SK-N-MC (cell line): Measurements from ENCODE around the gene HORMAD2.

Experiments used
- DNase-seq: peaks from one replicate; pipeline ENCODE4 v3.0.0-alpha.2; 2011; ENCODE audit warnings: low read depth, low spot score
- H3K27ac ChIP-seq: fragments of 200-600 bp; sonication (generic); 2 replicates; pipeline ENCODE4 v1.5.1; 2016; ENCODE audit warnings: mixed run types
- H3K36me3 ChIP-seq: fragments of 200-600 bp; sonication (generic); 2 replicates; pipeline ENCODE4 v1.6.1; 2017; ENCODE audit warnings: antibody characterized with exemption, low read length, mixed read lengths; ENCODE audit not compliant: insufficient read depth
- H3K4me3 ChIP-seq: fragments of 200-600 bp; sonication (generic); 2 replicates; pipeline ENCODE4 v1.5.1; 2016
- H3K9ac ChIP-seq: fragments of 200-600 bp; sonication (generic); 2 replicates; pipeline ENCODE4 v1.8.0; 2017; ENCODE audit warnings: mixed run types, mixed read lengths; ENCODE audit not compliant: insufficient read length
- H3K9me3 ChIP-seq: fragments of 200-600 bp; sonication (generic); 2 replicates; pipeline ENCODE4 v1.6.1; 2017; ENCODE audit warnings: low read depth, mild to moderate bottlenecking, antibody characterized with exemption, low read length, moderate library complexity, mixed read lengths
- EZH2 ChIP-seq: fragments of 200-600 bp; sonication (generic); IDR thresholded peaks from one replicate; pipeline ENCODE4 v1.6.1; 2017; ENCODE audit warnings: antibody characterized with exemption
- FOXP2 ChIP-seq: optimal IDR thresholded peaks from 2 replicates; pipeline ENCODE3; 2011; ENCODE audit warnings: mild to moderate bottlenecking, moderate library complexity; ENCODE audit not compliant: insufficient read depth; ENCODE audit errors: extremely low read length, control extremely low read depth
- POLR2AphosphoS5 ChIP-seq: IDR thresholded peaks from 2 replicates; pipeline ENCODE4 v1.6.1; 2012; ENCODE audit warnings: mild to moderate bottlenecking, low read depth, low read length, borderline replicate concordance

HORMAD2 gene

DNA sequence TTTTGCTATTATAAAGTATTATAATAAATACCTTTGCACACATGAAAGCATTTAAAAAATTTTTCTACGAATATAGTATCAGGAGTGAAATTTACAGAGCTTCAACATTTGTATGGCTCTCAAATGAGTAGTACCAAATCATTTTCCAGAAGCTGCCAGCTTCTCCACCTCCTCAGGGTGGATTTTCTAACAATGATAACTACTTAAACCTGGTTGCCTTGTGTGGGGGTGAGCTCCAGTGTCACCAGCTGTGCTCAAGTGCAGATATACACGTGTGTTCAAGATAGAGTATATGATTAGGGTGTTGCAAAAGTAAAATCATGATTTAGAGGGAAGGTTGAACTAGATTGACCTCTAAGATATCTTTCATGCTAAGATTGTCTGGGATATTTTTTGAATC lies 48.2 kb downstream of the HORMAD2 start:
- Histone ChIP-seq H3K27ac (no peak overlapping the region), H3K4me3 (no peak overlapping the region), H3K9me3 (no peaks in the 10 kb centered on the region), H3K9ac (no peak overlapping the region), H3K36me3 (no peaks in the 10 kb centered on the region)
- DNase-seq: no peak
- no peak for TF ChIP-seq EZH2
- no peak for TF ChIP-seq FOXP2
- no peak for TF ChIP-seq POLR2AphosphoS5

DNA sequence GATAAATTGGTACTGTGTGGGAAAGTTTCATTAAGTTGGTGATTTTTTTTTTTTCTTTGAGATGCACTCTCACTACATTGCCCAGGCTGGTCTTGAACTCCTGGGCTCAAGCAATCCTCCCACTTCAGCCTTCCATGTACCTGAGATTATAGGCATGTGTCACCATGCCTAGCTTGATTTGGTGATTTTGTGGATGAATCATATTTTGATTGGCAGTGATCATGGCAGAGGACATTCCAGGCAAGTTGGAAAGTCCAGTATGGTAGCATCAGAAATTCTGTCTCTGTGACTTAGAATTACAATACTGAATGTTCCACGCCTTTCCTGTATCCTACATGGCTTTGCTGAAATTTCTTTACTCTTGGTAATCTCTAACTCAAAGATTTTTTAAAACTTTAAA lies 49.4 kb downstream of the HORMAD2 start:
- no peak for TF ChIP-seq POLR2AphosphoS5
- TF ChIP-seq FOXP2: no peak
- no peak for TF ChIP-seq EZH2
- no peaks in the 10 kb centered on the region for H3K9me3 ChIP-seq
- DNase-seq: no peak
- H3K27ac ChIP-seq: no peak overlapping the region
- no peak overlapping the region for H3K4me3 ChIP-seq
- no peaks in the 10 kb centered on the region for H3K36me3 ChIP-seq
- H3K9ac ChIP-seq: no peak overlapping the region

DNA sequence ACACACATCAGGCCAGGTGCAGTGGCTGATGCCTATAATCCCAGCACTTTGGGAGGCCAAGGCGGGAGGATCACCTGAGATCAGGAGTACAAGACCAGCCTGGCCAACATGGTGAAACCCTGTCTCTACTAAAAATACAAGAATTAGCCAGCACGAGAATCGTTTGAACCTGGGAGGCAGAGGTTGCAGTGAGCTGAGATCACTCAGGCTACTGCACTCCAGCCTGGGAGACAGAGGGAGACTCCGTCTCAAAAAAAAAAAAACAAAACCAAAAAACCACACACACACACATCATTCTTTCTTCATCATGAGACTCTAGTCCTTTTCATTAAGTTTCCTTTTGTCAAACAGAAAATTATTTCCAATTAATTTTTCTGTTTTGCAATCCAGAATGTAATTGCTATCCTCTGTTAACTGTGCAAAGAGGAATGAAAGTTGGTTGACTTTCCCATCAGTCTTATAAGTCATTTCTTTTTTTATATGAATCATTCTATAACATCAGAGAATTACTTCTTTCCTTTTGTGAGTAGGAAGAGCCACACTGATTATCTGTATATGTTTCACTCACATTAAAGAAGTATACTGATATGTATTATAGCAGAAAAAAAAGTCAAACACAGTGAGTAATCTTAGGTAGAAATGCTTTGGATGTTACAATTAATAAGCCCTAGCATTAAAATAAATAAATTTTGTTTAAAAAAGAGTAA lies 52.2 kb downstream of the HORMAD2 start:
- no peak overlapping the region for H3K4me3 ChIP-seq
- no peaks in the 10 kb centered on the region for H3K36me3 ChIP-seq
- no peaks in the 10 kb centered on the region for H3K9me3 ChIP-seq
- no peak for TF ChIP-seq POLR2AphosphoS5
- H3K9ac ChIP-seq: no peak overlapping the region
- no peak overlapping the region for H3K27ac ChIP-seq
- no peak for DNase-seq

DNA sequence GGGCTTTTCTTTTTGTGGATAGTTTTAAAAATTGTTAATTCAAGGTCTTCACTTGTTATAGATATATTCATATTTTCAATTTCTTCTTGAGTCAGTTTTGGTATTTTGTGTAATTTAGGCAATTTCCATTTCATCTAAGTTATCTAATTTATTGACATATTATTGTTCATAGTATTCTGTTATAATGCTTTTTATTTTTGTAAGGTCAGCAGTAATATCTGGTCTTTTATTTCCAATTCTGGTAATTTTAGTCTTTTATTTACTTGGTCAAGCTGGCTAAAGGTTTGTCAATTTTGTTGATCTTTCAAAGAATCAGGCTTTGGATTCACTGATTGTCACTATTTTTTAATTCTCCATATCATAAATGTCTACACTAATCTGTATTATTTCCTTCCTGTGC lies 60.1 kb downstream of the HORMAD2 start:
- Histone ChIP-seq H3K9me3 (0 out of 2 replicates have a peak, but pooled peaks cover 4% of the 10 kb centered on the region), H3K9ac (no peak overlapping the region), H3K36me3 (no peaks in the 10 kb centered on the region), H3K27ac (no peak overlapping the region), H3K4me3 (no peak overlapping the region)
- TF ChIP-seq EZH2 (no peak), POLR2AphosphoS5 (no peak), FOXP2 (no peak)
- no peak for DNase-seq

DNA sequence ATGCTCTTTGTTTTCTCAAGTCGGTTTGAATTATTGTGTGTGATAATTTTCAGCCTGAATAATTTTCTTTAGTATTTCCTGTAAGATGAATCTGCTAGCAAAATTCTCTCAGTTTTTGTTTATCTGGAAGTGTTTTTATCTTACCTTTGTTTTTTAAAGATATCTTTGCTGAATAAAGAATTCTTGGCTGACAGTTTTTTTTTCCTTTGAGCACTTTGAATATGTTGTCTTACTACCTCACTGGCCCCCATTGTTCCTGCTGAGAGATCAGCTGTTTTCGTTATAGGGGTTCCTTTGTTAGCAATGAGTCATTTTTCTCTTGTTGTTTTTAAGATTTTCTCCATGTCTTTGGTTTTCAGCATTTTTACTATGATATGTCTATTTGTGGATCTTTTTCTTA lies 63.0 kb downstream of the HORMAD2 start:
- no peak for DNase-seq
- no peak for TF ChIP-seq EZH2
- no peak for TF ChIP-seq FOXP2
- no peak for TF ChIP-seq POLR2AphosphoS5
- no peak overlapping the region for H3K9ac ChIP-seq
- no peak overlapping the region for H3K4me3 ChIP-seq
- H3K27ac ChIP-seq: no peak overlapping the region
- H3K36me3 ChIP-seq: no peaks in the 10 kb centered on the region
- H3K9me3 ChIP-seq: 0 out of 2 replicates have a peak, but pooled peaks cover 4% of the 10 kb centered on the region

DNA sequence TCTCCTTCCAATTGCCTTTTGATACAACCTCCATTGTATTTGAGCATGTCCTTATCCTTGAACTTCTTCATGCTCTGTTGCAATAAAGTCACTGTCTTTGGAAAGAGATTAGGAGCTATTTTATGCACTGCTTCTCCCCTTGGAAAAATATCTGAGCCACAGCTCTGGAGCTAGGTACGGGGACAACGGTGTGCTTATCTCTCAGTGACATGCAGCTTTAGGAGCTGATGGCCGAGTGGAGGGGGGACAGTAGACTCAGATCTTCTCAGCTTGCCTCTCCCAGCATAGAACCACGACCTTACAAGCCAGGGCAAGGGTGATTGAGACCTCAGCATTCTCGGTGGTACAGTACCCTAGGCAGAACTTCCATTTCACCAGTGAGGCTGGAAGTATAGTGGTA lies 64.1 kb downstream of the HORMAD2 start:
- no peak overlapping the region for H3K9ac ChIP-seq
- H3K36me3 ChIP-seq: no peaks in the 10 kb centered on the region
- no peak for DNase-seq
- H3K27ac ChIP-seq: no peak overlapping the region
- TF ChIP-seq POLR2AphosphoS5: no peak
- TF ChIP-seq EZH2: no peak
- no peak for TF ChIP-seq FOXP2
- H3K9me3 ChIP-seq: 0 out of 2 replicates have a peak, but pooled peaks cover 4% of the 10 kb centered on the region
- H3K4me3 ChIP-seq: no peak overlapping the region

DNA sequence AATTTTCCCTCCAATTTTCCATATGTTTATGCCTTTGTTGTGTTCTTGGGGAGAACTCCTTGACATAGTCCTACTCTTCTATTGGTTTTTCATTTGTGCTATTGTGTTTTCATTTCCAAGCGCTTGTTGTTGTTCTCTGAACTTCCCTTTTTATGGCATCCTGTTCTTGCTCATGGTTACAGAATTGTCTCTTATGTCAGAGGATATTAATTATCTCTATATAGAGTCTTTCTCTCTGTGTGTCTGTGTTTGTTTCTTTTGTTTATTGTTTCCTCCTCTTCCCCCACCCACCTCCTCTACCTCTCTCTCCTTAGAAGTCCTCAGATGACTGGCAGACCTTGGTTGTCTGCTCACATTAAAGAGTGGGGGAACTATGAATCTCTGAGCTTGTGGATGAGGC lies 69.9 kb downstream of the HORMAD2 start:
- no peaks in the 10 kb centered on the region for H3K9me3 ChIP-seq
- H3K27ac ChIP-seq: no peak overlapping the region
- H3K36me3 ChIP-seq: no peaks in the 10 kb centered on the region
- DNase-seq: no peak
- no peak for TF ChIP-seq FOXP2
- TF ChIP-seq POLR2AphosphoS5: no peak
- TF ChIP-seq EZH2: no peak
- H3K4me3 ChIP-seq: no peak overlapping the region
- H3K9ac ChIP-seq: no peak overlapping the region

DNA sequence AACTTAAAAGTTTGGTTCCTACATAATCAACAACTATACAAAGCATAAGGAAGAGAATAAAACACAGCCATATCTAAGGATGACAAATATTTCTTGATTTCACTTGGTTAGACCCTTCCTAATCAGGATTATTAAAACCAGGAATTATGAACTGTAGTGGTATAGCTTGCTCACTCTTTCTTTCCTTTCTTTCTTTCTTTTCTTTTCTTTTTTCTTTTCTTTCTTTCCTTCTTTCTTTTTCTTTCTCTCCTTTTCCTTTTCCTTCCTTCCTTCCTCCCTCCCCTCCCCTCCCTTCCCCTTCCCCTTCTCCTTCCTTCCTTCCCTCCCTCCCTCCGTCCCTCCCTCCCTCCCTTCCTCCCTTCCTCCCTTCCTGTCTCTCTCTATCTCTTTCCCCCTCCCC lies 78.0 kb downstream of the HORMAD2 start:
- no peaks in the 10 kb centered on the region for H3K9me3 ChIP-seq
- no peaks in the 10 kb centered on the region for H3K36me3 ChIP-seq
- H3K9ac ChIP-seq: no peak overlapping the region
- no peak overlapping the region for H3K4me3 ChIP-seq
- DNase-seq: no peak
- no peak overlapping the region for H3K27ac ChIP-seq
- TF ChIP-seq EZH2 (no peak), POLR2AphosphoS5 (no peak), FOXP2 (no peak)

DNA sequence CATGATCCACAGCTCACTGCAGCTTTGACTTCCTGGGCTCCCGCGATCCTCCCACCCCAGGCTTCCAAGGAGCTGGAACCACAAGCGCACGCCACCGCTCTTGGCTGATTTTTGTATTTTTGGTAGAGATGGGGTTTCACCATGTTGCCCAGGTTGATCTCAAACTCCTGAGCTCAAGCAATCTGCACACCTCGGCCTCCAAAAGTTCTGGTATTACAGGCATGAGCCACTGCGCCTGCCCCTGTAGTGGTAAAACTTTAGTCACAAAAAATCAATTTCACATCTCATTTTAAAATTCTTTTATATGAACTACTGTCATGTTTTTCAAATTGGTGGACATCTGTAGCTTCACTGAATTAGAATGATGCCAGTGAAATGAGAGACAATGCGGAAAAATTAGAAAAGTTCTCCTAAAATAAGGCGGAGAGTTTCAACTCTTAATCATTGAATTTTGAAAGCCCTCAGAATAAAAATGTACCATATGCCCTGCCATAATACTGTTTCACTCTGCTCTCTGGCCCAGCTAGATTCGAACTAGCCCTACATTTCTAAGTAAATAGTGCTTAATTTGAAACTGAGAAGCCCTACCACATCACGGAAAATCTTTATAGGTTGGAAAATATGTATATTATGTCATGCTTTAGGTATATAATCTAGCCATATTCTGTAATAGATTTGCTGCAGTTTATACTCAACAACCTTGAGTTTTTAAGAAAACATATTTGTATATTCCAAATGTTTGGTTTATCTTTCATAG lies 78.7 kb downstream of the HORMAD2 start:
- H3K36me3 ChIP-seq: no peaks in the 10 kb centered on the region
- H3K4me3 ChIP-seq: no peak overlapping the region
- DNase-seq: no peak
- peak overlapping the region; percentile 54; the same call in 1 of the 2 replicates for H3K27ac ChIP-seq
- H3K9ac ChIP-seq: no peak overlapping the region
- H3K9me3 ChIP-seq: no peaks in the 10 kb centered on the region
- TF ChIP-seq EZH2 (no peak), FOXP2 (no peak)
